UCSD-AML1 (cell line): ENCODE measurements around the gene ADGRG3.
"Not testable (repeated sequence)": the region's sequence is repeated elsewhere in the genome, so short reads cannot be mapped to it uniquely, and the experiment has no call there.

Experiments used
- DNase-seq: peaks from one replicate; lab custom pipeline; 2025; ENCODE audit not compliant: unreplicated experiment; lab: John Stamatoyannopoulos, UW

ADGRG3 gene

GRCh38 chr16:57712569-57712968 is 44.5 kb downstream of the ADGRG3 start:
- DNase-seq, result not testable (repeated sequence)

- no peak for DNase-seq
Observed at GRCh38 chr16:57713596-57713995, 45.5 kb downstream of the ADGRG3 start.

DNA sequence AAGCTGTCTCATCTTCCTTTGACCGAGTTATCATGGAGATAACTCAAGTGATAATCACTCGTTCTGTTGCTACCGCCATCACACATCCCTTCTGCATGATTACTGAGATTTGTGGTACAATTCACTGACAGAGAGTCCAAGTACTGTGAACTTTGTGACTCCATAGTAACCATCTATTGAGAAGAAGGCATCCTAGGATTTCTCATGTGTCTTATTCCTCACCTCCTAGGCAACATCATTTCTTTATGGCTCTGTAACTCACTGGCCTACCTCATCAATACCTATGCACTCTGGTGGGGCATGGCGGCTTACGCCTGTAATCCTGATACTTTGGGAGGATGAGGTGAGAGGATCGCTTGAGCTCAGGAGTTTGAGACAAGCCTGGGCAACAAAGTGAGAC is 45.9 kb downstream of the ADGRG3 start:
- DNase-seq, result no peak

GRCh38 chr16:57720142-57720575 is 52.1 kb downstream of the ADGRG3 start:
- peak; percentile 83 for DNase-seq

DNA sequence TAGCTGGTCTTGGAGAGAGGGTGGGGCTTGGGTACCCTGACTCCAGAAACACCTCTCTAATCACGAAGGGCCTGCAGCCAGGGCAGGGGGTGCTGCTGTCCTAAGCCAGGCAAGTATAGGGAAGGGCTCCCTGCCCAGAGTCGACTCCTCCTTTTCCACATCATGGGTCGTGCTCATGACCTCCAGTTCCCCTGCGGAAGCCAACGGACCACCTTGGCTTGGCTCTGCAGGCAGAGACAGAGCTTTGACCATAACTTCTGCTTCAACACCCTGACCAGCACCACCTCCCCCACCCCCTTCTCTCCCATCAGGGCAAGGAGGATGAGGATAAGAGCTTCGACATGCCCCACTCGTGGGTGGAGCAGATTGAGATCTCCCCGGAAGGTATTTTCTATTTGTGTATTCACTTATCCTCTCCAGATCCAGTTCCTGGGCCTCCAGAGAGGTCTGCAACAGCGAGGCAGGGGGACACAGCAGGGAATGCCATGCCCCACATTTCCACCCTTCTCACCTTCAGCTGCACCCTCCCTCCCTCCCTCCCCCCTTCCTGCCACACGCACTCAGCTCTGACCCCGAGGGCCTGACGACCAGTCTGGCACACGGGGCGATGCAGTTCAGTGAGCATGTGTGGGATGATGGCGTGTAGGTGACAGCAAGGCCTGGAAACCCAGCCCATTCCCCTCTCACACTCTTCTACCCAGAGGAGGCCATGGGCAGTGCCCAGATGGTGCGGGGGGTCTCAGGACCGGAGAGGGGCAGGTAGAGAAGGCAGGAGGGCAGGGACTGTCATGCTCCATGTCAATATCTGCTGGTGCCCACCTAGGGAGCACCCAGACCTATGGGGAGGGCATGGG is 53.5 kb downstream of the ADGRG3 start:
- DNase-seq, result no peak

- no peak for DNase-seq
Observed at GRCh38 chr16:57722210-57722499, 54.0 kb downstream of the ADGRG3 start.

DNA sequence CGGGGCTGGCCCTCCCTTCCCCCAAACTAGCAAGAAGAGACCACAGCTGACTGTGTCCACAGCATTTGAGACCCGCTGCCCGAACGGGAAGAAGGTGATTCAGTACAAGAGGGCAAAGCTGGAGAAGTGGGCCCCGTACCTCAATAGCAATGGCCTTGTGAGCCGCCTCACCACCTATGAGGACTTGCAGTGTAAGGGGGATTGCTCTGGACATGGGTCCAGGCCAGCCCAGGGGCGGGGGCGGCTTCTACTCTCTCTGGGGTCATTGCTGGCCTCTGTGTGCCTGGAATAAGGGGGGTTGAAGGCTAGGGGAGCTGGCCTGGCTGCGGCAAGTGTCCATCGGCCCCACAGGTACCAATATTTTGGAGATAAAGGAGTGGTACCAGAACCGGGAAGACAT is 54.5 kb downstream of the ADGRG3 start:
- no peak for DNase-seq

DNA sequence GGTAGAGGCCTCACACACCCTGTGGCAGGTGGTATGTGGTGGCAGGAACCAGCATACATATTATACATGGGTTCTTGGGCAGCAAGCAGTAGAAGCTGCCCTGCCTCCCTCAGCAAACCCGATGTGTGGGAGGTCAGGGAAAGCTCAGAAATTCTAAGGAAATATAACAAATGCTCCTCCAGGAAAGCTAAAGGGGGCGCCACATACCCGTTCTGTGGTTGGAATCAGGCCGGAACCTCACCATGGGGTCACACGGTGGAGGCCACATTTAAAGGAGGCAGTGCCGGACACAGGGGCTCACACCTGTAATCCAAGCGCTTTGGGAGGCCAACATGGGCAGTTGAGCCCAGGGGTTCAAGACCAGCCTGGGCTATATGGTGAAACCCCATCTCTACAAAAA is 55.1 kb downstream of the ADGRG3 start:
- DNase-seq, result peak; percentile 38

- DNase-seq, result no peak
Observed at GRCh38 chr16:57724531-57724930, 56.4 kb downstream of the ADGRG3 start.

GRCh38 chr16:57725151-57725550 is 57.0 kb downstream of the ADGRG3 start:
- DNase-seq, result no peak

DNA sequence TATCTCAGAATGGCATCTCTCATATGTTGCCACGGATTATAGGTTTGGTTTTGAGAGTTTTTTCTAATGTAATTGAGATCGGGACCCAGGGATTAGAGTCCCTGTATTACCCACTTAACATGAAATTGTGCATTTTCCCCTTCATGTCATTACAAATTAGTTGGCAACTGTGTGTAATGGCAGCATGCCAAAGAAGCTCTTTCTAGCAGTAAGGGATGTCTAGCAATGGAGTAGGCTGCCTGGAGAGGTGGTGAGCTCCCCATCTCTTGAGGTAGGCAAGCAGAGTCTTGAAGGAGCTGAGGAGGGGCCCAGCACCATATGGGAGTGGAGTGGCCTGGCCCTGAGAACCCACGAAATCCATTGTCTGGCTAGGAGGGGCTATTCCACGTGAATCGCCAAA is 57.4 kb downstream of the ADGRG3 start:
- no peak for DNase-seq

GRCh38 chr16:57725976-57726375 is 57.9 kb downstream of the ADGRG3 start:
- DNase-seq, result no peak

GRCh38 chr16:57726433-57726947 is 58.4 kb downstream of the ADGRG3 start:
- DNase-seq, result no peak

- no peak for DNase-seq
Observed at GRCh38 chr16:57727610-57728009, 59.5 kb downstream of the ADGRG3 start.

GRCh38 chr16:57728336-57729181 is 60.5 kb downstream of the ADGRG3 start:
- DNase-seq, result no peak

GRCh38 chr16:57729182-57729484 is 61.0 kb downstream of the ADGRG3 start:
- no peak for DNase-seq

GRCh38 chr16:57729852-57730251 is 61.7 kb downstream of the ADGRG3 start:
- not testable (repeated sequence) for DNase-seq

GRCh38 chr16:57730771-57731730 is 62.9 kb downstream of the ADGRG3 start:
- DNase-seq, result no peak

DNA sequence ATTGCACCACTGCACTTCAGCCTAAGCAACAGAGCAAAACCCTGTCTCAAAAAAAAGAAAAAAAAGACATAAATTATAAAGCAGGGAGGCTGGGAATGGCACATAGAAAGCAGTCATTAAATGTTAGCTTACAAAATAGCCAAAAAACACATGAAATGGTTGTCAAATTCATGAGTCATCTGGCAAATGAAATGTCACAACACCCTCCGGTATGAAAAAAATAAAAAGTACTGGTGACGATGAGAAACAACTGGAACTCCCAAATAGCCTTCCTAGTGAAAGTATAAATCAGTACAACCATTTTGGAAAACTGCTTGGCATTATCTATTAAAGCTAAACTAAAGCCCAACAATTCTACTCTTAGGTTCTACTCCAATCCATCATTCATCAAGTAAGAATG is 63.9 kb downstream of the ADGRG3 start:
- no peak for DNase-seq

GRCh38 chr16:57732714-57733113 is 64.6 kb downstream of the ADGRG3 start:
- DNase-seq, result no peak

DNA sequence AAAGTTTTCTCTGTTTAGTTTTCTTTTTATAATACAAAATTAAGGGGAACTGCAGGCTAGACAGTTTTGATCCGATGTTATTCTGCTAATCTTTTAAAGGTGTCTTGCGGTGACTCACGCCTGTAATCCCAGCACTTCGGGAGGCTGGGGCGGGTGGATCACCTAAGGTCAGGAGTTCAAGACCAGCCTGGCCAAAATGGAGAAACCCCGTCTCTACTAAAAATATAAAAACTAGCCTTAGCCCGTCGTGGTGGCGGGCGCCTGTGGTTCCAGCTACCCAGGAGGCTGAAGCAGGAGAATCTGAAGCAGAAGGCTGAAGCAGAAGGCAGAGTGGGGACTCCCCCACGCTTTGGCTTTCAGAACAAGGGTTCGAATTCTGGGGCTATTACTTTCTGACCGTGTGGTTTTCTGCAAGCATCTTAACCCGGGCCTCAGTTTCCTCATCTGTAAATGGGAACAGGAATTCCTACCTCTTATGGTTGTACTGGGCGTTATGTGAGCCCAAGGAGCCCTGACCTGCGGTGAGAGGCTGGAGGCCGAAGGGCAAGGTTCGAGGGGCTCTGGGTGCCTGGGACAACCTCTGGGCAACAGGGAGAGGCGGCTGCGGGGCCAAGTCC is 66.3 kb downstream of the ADGRG3 start:
- no peak for DNase-seq
